ENCODE measurements around the gene HEMK1. TPM values are rescaled to one million over a fixed set of nuclear protein-coding genes. Genes with fewer than 3 reads are reported as not detected.

HEMK1 gene
- total RNA-seq, 2 experiments from 2014 or later, result 97.4 to 102 TPM

DNA sequence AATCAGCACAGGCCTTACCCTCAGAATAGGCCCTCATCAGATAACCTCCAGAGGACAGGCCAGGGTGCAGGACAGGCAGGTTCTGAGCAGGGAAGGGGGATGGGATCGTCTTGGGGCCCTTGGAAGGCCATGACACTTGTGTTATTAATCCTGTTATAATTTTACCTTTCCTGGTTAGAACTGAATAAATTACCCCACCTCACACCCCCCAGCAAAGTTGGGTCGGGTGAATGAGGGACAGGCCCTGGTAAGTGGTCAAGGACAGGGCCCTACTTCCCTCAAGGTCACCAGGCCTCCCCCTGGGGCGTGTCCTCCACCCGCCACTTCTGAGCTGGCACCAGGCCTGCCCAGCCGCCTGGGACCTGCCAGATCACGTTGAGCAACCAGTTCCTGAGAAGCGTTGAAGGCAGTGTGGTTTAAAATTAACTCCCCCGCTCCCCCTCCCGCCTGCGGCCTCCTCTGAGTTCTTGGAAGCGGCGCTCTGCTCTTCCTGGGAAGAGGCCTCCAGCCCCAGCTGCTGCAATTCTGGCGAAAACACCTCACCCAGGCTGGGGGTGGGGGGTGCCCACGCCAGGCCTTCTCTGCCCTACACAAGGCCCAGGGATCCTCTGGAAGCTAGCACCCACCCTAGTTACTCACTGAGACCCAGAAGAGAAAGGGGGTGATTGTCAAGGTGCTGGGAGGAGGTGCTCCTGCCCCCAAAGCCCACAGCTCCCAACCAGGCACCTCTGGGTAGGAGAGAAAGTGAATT lies 31.7 kb downstream of the HEMK1 start:
- Mint-ChIP-seq H3K36me3 (peaks cover 49% of the 10 kb centered on the region), H3K4me3 (peak overlapping the region; percentile 97), H3K27me3 (no peaks in the 10 kb centered on the region), H3K9me3 (no peaks in the 10 kb centered on the region), H3K27ac (peak overlapping the region; percentile 100), H3K4me1 (peaks cover 80% of the 10 kb centered on the region)
- DNase-seq (peak; percentile 85), ATAC-seq (ENCODE audit: low read depth) (peak; percentile 40)
- POLR2A ChIA-PET, result interaction anchor here (0.5 to 25.9 kb wide), 10 partner anchors 11 to 1676 kb away, joined by 3 to 3572 read pairs (median 7); partner anchors contain the start of genes C3orf18, CISH, HEMK1 and MANF

DNA sequence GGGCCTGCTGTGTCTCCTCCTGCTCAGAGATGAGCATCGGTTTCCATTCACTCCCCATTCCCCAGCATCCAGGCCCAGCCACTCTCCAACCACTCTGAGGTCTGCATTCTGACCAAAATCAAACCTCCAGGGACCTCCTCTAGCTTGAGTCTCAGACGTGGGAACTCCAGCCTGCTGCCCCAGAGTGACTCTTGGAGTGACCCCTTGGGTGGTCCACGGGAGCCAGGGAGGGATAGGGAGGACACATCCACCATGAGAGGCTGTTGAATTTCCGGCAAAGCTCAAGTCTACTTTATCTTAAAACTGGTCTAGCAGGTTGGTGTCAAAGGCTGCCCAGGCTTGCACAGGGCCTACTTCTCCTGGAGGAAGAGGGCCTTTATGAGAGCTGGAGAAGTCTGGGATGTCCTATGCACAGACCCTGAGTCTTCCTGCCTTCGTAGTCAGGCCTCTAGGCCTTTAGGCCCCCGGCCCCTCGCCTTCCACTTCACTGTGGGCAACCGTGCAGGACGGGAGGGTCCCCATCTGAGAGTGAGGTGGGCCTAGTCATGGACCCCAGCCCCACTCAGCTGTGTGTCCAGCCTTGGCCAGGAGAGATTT lies 33.4 kb downstream of the HEMK1 start:
- ATAC-seq (ENCODE audit: low read depth), result no peak
- peak overlapping the region; percentile 100 for H3K27ac Mint-ChIP-seq
- H3K36me3 Mint-ChIP-seq, result peaks cover 66% of the 10 kb centered on the region
- H3K27me3 Mint-ChIP-seq, result no peaks in the 10 kb centered on the region
- no peaks in the 10 kb centered on the region for H3K9me3 Mint-ChIP-seq
- peak; percentile 60 for DNase-seq
- H3K4me3 Mint-ChIP-seq, result peak overlapping the region; percentile 97
- POLR2A ChIA-PET, result interaction anchor here (1.0 to 25.9 kb wide), 9 partner anchors 12 to 782 kb away, joined by 3 to 3572 read pairs (median 6); partner anchors contain the start of genes C3orf18, CACNA2D2, CISH and HEMK1
- H3K4me1 Mint-ChIP-seq, result peaks cover 82% of the 10 kb centered on the region

DNA sequence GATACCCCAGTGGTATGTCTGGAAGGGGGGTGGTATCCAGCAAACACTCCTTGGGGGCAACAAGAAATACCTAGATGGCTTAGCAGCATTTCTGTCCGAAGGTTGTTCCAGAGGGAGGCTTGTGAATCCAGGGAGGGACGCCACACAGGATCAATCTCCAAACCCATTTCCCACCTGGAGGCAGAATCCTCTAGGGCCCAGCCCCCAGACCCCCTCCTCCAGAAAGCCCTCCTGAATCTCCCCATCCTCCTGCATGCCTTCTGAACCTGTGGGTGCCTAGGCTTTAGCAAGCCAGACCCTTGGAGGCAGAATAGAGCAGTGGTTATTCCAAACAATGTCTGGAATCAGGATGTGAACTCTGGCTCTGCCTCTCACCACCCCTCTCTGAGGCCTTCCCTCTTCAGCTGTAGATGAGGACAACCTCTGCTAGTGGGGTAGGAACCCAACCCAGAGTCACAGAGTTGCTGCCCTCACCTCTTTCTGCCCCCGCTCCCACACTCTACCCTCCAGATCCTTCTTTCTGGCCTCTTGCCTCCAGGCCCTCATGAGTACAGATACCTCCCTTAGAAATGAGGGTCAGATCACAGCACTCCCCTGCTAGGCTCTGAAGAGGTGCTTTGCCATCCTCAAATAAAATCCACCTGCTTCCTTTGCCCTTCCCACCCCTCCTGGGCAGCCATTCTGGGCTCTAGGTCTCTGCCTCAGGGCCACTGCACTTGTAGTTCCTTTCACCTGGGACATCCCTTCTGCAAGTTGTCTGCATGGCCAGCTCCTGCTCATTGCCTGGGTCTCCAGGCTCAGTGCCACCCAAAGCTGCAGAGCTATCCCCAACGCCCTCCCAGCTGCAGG lies 34.2 kb downstream of the HEMK1 start:
- Mint-ChIP-seq H3K4me1 (peaks cover 75% of the 10 kb centered on the region), H3K9me3 (no peaks in the 10 kb centered on the region), H3K27ac (peak overlapping the region; percentile 100), H3K27me3 (no peaks in the 10 kb centered on the region), H3K4me3 (peak overlapping the region; percentile 97), H3K36me3 (peaks cover 67% of the 10 kb centered on the region)
- POLR2A ChIA-PET, result interaction anchor here (1.0 to 25.9 kb wide), 7 partner anchors 13 to 782 kb away, joined by 3 to 3572 read pairs (median 439); partner anchors contain the start of genes C3orf18, CACNA2D2, CISH and HEMK1
- ATAC-seq (ENCODE audit: low read depth), result no peak
- no peak for DNase-seq

DNA sequence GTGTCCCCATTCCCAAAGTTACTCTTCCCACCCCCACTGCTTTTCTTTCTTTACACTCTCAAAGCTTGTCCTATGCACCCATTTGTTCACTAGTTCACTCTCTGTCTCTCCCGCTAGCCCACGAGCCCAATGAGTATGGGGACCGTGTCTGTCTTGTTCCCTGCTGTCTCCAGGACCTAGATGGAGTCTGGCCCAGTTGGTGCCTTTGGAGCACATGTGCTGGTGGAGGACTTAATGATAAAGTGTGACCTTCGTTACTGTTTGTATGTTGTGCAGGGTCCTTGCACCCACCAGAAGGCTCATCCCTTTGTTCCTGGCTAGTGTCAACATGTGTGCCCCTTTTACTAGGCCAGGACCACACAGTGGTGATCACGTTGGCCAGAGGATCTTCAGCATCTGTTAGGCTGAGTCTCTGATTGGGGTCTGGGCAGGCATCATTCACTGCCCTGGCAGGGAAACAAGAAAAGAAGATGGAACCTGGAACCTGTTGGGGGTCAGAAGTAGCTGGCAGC lies 34.8 kb downstream of the HEMK1 start:
- no peaks in the 10 kb centered on the region for H3K27me3 Mint-ChIP-seq
- no peak for ATAC-seq (ENCODE audit: low read depth)
- POLR2A ChIA-PET, result interaction anchor here (0.5 to 25.9 kb wide), 6 partner anchors 13 to 799 kb away, joined by 3 to 3572 read pairs (median 668); partner anchors contain the start of genes C3orf18, CISH, HEMK1 and MAPKAPK3
- no peak for DNase-seq
- no peaks in the 10 kb centered on the region for H3K9me3 Mint-ChIP-seq
- peaks cover 70% of the 10 kb centered on the region for H3K4me1 Mint-ChIP-seq
- peak overlapping the region; percentile 97 for H3K4me3 Mint-ChIP-seq
- peaks cover 72% of the 10 kb centered on the region for H3K36me3 Mint-ChIP-seq
- H3K27ac Mint-ChIP-seq, result peak overlapping the region; percentile 100

DNA sequence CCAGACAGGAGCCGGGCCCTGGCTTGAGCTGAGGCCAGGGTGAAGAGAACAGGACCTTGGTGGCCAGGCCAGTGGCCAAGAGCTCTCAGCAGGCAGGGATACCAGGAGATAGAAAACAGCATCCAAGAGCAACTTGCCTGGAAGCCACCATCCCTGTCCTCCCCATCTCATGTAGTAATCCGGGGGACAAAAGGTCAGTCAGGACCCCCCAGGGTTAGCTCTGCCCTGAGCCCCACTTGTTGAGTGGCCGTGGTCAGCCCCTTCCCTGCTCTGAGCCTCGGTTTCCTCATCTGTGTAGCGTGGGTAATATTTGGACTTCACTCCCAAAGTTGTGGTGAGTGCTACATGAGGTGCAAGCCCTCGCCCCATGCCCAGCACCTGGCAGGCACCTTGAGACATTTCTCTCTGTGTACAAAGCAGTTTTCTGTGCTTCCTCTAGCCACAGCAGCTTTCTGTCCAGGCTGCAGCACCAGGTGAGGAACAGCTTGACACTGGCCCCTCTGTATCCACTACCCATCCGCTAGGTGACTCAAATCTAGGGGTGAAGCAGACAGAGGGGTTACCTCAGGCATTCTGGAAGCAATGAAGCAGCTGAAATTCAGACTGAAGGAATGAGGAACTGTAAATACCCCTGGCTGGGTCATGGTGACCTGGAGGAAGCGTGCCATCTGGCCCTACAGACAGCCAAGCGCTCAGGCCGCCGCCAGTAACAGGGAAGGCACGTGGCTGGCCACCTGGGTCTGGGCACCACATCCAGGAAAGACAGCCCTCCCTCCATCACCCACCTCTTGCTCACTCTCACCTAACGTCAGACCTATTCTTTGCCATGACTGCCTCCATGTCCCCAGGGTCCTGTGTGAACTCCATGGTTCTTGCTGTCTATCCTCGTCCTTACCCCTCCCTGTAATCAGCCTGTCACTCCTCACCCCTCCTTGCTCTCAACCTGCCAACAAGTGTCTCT lies 35.6 kb downstream of the HEMK1 start:
- Mint-ChIP-seq H3K27ac (peak overlapping the region; percentile 100), H3K36me3 (peaks cover 73% of the 10 kb centered on the region), H3K4me3 (peak overlapping the region; percentile 97), H3K9me3 (no peaks in the 10 kb centered on the region), H3K27me3 (no peaks in the 10 kb centered on the region), H3K4me1 (peaks cover 63% of the 10 kb centered on the region)
- POLR2A ChIA-PET, result interaction anchor here (0.5 to 25.9 kb wide), 8 partner anchors 12 to 799 kb away, joined by 3 to 3572 read pairs (median 222); partner anchors contain the start of genes C3orf18, CISH, HEMK1 and MANF
- DNase-seq, result no peak
- no peak for ATAC-seq (ENCODE audit: low read depth)

DNA sequence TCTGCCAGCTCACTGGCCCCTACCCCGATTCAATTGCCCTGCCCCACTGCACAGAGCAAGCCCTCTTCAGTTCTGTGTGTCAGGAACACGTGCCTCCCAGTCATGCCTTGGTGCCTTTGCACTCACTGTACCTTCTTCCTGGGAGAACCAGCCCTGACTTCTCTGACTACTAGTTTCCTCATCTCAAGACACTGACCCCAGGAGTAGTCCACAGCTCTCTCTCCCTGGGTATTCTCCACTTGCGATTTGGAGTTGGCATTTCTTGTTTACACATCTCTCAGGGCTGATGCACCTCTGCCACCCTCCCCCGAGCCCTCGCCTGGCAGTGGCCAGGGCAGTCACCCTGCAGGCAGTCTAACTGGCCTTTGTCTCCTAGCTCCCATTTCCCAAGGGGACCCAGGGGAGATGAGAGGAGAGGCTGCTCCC lies 36.6 kb downstream of the HEMK1 start:
- ATAC-seq (ENCODE audit: low read depth) (no peak), DNase-seq (no peak)
- Mint-ChIP-seq H3K4me3 (peak overlapping the region; percentile 97), H3K27ac (peak overlapping the region; percentile 100), H3K27me3 (no peaks in the 10 kb centered on the region), H3K4me1 (peaks cover 54% of the 10 kb centered on the region), H3K9me3 (no peaks in the 10 kb centered on the region), H3K36me3 (peaks cover 80% of the 10 kb centered on the region)
- POLR2A ChIA-PET, result interaction anchor here (0.9 to 25.9 kb wide), 6 partner anchors 11 to 779 kb away, joined by 3 to 3572 read pairs (median 668); partner anchors contain the start of genes C3orf18, CISH, HEMK1 and MANF

DNA sequence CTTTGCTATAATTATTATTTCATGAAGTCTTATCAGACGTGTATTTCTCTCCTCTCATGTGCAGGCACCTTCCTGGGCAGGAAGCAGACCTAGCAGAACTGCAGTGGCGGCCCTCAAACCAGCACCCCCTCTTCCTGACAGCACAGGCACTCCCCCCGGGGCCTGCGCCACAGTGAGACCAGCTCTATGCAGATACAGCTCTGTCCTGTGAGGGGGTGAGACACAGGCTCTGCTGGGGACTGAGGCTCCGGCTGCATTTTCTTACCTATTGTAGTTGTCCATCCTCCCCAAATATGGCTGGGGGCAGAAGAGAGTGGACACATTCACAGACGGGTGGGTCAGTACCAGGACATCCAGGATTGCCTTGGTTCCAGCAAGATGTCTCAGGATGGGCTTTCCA lies 37.3 kb downstream of the HEMK1 start:
- no peaks in the 10 kb centered on the region for H3K27me3 Mint-ChIP-seq
- POLR2A ChIA-PET, result interaction anchor here (1.3 to 25.9 kb wide), 6 partner anchors 2 to 1377 kb away, joined by 3 to 3572 read pairs (median 896); partner anchors contain the start of genes ACY1, C3orf18, CISH and HEMK1
- DNase-seq (peak; percentile 63), ATAC-seq (ENCODE audit: low read depth) (no peak)
- peaks cover 47% of the 10 kb centered on the region for H3K4me1 Mint-ChIP-seq
- H3K9me3 Mint-ChIP-seq, result no peaks in the 10 kb centered on the region
- peak overlapping the region; percentile 97 for H3K4me3 Mint-ChIP-seq
- H3K36me3 Mint-ChIP-seq, result peaks cover 85% of the 10 kb centered on the region
- H3K27ac Mint-ChIP-seq, result peak overlapping the region; percentile 100

DNA sequence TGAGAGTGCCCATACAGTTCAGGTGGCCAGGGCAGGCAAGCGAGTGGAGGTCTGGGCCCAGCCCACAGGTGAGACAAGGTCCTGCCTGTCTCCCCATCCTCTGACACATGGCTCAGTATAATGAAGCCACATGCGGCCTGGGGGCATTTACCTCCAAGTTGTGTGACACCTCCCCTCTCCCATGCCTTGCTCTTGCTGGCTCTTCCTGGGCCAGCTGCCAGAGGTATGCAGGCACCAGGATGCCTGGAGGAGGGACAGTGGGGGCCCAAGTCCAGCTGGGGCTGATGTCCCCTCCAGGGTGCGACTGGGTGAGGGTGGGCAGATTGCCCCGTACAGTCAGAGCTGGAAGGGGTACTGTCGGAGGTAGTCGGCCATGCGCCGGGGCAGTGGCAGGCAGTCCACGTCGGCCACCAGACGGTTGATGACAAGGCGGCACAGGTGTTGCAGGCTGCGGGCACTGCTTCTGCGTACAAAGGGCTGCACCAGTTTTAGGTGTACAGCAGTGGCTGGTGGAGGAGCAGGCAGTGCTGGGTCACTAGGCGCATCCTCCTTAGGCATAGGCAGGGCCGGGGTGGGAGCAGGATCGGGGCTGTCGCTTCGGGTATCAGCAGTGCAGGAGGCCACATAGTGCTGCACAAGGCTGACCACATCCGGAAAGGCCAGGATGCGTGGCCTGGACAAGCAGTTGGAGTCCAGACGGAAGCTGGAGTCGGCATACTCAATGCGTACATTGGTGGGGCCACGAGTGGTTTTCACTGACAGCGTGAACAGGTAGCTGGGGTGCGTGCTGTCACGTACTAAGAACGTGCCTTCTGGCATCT lies 38.2 kb downstream of the HEMK1 start:
- peak overlapping the region; percentile 97 for H3K4me3 Mint-ChIP-seq
- no peaks in the 10 kb centered on the region for H3K27me3 Mint-ChIP-seq
- DNase-seq, result peak; percentile 72
- H3K36me3 Mint-ChIP-seq, result peaks cover 92% of the 10 kb centered on the region
- no peaks in the 10 kb centered on the region for H3K9me3 Mint-ChIP-seq
- peak overlapping the region; percentile 100 for H3K27ac Mint-ChIP-seq
- POLR2A ChIA-PET, result interaction anchor here (0.9 to 25.9 kb wide), 11 partner anchors 2 to 1376 kb away, joined by 3 to 3572 read pairs (median 6); partner anchors contain the start of genes ACY1, C3orf18, CISH and HEMK1
- no peak for ATAC-seq (ENCODE audit: low read depth)
- H3K4me1 Mint-ChIP-seq, result peaks cover 42% of the 10 kb centered on the region

DNA sequence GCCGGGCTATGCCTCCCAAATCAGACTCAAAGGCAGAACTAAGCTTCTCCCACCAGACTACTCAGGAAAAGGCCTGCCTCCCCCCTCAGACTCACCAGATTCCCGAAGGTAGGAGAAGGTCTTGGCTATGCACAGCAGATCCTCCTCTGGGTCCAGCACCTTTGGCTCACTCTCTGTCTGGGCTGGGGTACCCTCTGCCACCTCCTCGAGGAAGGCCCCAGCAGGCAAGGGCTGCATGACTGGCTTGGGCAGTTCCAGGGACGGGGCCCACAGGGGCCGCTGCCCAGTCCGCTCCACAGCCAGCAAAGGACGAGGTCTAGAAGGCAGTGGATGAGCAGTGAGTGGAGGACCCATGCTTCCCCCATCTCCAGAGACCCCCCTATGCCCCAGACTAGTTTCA lies 39.0 kb downstream of the HEMK1 start:
- H3K9me3 Mint-ChIP-seq, result no peaks in the 10 kb centered on the region
- peaks cover 34% of the 10 kb centered on the region for H3K4me1 Mint-ChIP-seq
- peaks cover 93% of the 10 kb centered on the region for H3K36me3 Mint-ChIP-seq
- ATAC-seq (ENCODE audit: low read depth), result no peak
- peak overlapping the region; percentile 100 for H3K27ac Mint-ChIP-seq
- H3K4me3 Mint-ChIP-seq, result peak overlapping the region; percentile 97
- no peaks in the 10 kb centered on the region for H3K27me3 Mint-ChIP-seq
- POLR2A ChIA-PET, result interaction anchor here (0.9 to 25.9 kb wide), 13 partner anchors 3 to 1375 kb away, joined by 3 to 3572 read pairs (median 6); partner anchors contain the start of genes ACY1, C3orf18, CISH and HEMK1
- DNase-seq, result peak; percentile 64

DNA sequence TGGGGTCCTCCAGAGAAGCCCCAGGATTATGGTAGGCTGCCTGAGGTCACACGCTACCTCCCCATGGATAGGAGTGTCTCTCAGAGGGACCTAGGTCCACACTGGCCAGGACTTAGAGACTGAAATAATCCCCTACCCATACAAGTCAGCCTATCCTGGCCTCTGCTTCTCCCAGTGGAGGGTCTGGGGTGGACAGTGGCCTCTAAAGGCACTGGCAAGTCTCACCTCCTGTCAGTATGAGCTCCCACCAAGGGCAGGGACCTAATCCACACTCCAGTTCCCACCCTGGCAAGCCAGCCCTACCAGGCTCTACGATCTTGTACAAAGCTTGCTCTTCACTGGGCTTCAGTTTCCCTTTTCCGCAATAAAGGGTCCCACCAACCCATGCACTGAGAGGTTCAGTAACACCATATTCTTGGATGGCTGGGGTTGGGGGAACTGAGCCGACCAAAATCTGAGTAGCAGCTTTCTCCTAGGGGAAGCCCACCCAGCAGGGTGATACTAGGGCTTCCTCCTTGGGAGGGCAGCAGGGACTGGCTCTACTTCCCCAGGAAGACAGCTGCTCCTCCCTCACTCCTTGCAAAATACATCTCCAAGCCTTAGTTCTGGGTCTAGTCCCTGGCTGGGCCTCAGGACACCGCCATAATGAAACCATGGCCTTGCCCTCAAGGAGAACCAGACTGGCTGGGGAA lies 39.9 kb downstream of the HEMK1 start:
- H3K4me3 Mint-ChIP-seq, result peak overlapping the region; percentile 97

More for the DNA sequence above, 39.9 kb downstream of the HEMK1 start:
- H3K27ac Mint-ChIP-seq, result peak overlapping the region; percentile 100
- no peaks in the 10 kb centered on the region for H3K9me3 Mint-ChIP-seq
- POLR2A ChIA-PET, result interaction anchor here (0.6 to 25.9 kb wide), 14 partner anchors 4 to 1669 kb away, joined by 3 to 3572 read pairs (median 8); partner anchors contain the start of genes C3orf18, CISH, GNAI2 and HEMK1
- ATAC-seq (ENCODE audit: low read depth), result no peak
- no peak for DNase-seq
- peaks cover 32% of the 10 kb centered on the region for H3K4me1 Mint-ChIP-seq
- H3K27me3 Mint-ChIP-seq, result no peaks in the 10 kb centered on the region
- peaks cover 92% of the 10 kb centered on the region for H3K36me3 Mint-ChIP-seq
